HT1080 (cell line): ENCODE results near the gene BORCS8. TPM values are rescaled to one million over a fixed set of nuclear protein-coding genes. Genes with fewer than 3 reads are reported as not detected.
A peak's percentile ranks its signal among the peaks of the same experiment; 100 is the strongest.

Experiments used
- DNase-seq: peaks from one replicate; pipeline ENCODE4 v3.0.0-alpha.2; 2015; ENCODE audit warnings: low read depth
- total RNA-seq: library from RNA; depleted of rRNA; stranded (reverse); fragments of >200 nt; shearing (Covaris generic); gene quantifications from 2 replicates; pipeline ENCODE4 v1.2.3, GENCODE V29; 2014

The BORCS8 gene
- total RNA-seq, 1 experiment from 2014 or later = 44.1 TPM

- DNase-seq = no peak
These were observed 22.2 kb upstream of the BORCS8 start for GRCh38 chr19:19214159-19214490.

- DNase-seq = no peak
These were observed 21.6 kb upstream of the BORCS8 start for GRCh38 chr19:19213426-19214158.

DNA sequence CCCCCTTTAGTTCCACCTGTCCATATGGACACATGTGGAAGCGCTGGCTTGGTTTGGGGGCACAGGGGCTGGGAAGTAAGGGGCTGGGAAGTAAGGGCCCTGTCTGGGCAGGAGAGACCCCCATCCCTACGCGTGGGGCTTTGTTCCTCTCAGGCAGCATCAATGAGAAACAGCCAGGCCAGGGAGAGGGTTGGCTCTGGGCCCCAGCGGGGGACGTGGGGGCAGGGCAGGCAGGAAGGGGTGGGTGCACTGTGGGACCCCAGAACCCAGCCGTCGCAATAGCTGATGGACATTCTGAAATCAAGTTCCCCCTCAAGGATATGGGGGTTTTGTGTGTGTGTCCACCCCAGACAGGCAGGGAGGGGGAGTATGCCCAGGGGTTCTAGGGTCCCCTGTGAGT lies 21.0 kb upstream of the BORCS8 start:
- DNase-seq = no peak

- no peak for DNase-seq
These were observed 19.8 kb upstream of the BORCS8 start, which contains the start of gene NCAN for GRCh38 chr19:19211499-19212420. Gene NCAN, plus strand, starts transcription at chr19:19211958. Its CDS starts 4,996 bp downstream, at chr19:19216954.

DNA sequence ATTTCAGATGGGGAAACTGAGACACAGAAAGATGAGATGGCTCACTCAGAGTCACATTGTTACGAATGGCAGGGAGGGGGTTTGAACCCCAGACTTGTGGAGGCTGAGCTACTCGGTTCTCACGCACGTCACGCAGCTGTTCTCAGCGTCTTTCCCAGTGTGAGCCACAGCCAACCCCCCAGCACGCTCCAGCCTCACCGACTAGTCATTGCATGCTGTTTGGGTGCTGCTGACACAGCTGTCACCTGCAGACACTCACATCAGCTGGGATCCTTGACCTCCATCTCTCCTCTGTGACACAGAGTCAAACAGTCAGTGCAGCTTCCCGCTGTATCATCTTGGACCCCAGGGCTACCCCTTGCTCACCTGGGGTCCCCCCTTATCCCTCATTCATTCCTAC lies 17.4 kb upstream of the BORCS8 start:
- DNase-seq = no peak

- no peak for DNase-seq
These were observed 16.0 kb upstream of the BORCS8 start for GRCh38 chr19:19207637-19208572.

DNA sequence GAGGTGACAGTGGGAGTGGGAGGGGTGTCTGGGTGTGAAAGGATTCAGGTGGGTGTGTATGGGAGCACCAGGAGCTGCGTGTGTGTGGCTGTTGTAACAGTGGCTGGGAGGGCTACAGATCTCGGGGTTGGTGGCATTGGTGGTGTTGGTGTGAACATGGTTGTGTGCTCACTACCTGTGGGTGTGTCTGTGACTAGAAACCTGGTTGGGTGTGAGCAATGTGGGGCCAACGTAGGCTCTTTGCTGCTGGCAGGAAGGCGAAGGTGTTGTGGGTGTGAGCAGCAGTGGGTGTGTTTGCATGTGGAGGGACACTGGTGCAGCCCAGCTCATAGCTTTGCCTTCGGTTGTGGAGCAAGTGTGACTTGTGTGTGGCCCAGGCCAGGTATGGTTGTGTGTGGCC lies 15.0 kb upstream of the BORCS8 start:
- DNase-seq = no peak

- DNase-seq = no peak
These were observed 13.8 kb upstream of the BORCS8 start for GRCh38 chr19:19205416-19206410.

GRCh38 chr19:19204181-19204580 lies 12.2 kb upstream of the BORCS8 start:
- DNase-seq = no peak

DNA sequence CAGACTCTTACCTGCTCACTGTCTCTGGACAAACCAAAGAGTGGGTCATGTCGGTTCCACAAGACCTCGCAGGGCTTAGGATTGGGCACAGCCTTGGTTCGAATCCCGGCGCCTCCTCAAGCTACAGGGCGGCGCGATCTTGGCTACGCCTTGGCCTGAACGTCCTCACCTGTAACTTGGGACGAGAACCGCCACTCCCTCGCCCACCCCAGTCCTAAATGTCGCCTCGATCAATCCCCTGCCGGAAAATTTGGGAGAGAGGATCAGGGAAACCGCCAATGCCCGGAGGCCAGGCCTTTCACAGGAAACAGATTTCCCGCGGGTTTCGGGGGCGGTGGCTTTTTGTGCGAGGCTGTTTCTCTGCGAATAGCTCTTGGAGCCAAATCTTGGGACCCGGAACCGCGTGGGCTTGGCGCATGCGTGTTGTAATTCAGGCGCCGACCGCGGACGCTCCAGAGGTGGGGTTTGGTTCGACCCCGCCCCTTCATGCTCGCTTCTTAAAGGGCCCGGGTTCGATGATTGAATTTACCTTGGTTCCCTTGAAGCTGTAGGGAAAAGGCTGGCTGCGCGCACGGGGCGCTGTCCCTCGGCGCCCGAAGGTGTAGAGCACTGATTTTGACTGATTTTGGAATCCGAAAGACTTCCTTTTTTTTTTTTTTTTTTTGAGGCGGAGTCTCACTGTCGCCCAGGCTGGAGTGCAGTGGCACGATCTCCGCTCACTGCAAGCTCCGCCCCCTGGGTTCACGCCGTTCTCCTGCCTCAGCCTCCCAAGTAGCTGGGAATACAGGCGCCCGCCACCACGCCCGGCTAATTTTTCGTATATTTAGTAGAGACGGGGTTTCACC lies 11.3 kb upstream of the BORCS8 start, which contains the start of gene NR2C2AP:
TSS of gene NR2C2AP (minus strand) at position 403 of the 845 bp plus-strand sequence. CDS start at position 49, 354 bp downstream.
- peak; percentile 87 for DNase-seq

- no peak for DNase-seq
These were observed 10.7 kb upstream of the BORCS8 start for GRCh38 chr19:19202707-19203011.

DNA sequence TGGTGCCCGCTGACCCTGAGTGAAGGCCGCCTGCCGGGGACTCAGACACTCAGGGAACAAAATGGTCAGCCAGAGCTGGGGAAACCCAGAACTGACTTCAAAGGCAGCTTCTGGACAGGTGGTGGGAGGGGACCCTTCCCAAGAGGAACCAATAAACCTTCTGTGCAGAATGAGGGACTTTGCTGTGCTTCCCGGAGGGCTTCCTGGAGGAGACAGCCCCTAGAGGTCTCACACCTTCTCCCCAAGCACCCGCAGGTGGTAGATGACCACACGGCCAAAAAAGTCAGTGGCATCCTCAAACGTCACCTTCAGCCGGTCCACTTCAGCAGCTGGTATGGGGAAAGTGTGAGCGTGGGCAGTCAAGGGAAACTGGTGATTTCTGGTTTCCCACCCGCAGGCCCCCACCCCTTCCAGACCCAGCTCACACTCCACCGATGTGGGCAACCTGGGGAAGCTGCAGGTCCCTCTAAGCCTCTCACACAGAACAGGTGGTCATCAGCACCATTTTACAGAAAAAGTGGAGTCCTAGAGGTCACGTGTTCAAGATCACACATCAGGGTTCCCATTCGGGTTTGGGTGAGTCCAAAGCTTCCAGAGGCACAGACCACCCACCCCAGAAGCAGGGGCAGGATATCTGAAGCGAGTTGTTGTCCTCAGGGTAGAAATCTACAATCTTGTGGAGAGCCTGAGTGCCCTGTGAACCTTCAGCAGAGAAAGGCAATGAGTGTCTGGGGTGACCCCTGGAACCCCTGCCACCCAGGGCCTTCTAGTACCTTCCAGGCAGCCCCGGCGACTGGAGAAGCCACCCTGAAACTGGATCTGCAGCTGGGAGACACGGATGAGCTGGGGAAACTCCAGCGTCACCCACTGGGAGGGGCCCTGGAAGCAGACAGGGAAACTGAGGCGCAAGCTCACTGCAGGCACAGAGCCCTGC lies 10.0 kb upstream of the BORCS8 start:
- DNase-seq = no peak

GRCh38 chr19:19193926-19194325 lies 2.0 kb upstream of the BORCS8 start:
- no peak for DNase-seq

GRCh38 chr19:19192910-19193423 lies 1.0 kb upstream of the BORCS8 start:
- no peak for DNase-seq

DNA sequence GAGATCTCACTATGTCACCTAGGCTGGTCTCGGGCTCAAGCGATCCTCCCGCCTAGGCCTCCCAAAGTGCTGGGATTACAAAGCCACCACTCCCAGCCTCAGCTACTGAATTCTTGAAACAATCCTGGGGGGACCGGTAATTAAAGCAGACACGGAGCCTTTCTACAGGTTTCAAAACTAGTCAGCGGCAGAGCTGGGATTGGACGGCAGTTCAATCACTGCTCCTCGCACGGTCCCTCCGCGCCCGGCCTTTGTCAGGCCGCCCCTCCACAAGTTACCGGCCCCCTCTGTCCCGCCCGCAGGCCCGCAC lies 229 bp downstream of the BORCS8 start:
- no peak for DNase-seq

GRCh38 chr19:19186742-19187141 lies 5.2 kb downstream of the BORCS8 start:
- DNase-seq = no peak

DNA sequence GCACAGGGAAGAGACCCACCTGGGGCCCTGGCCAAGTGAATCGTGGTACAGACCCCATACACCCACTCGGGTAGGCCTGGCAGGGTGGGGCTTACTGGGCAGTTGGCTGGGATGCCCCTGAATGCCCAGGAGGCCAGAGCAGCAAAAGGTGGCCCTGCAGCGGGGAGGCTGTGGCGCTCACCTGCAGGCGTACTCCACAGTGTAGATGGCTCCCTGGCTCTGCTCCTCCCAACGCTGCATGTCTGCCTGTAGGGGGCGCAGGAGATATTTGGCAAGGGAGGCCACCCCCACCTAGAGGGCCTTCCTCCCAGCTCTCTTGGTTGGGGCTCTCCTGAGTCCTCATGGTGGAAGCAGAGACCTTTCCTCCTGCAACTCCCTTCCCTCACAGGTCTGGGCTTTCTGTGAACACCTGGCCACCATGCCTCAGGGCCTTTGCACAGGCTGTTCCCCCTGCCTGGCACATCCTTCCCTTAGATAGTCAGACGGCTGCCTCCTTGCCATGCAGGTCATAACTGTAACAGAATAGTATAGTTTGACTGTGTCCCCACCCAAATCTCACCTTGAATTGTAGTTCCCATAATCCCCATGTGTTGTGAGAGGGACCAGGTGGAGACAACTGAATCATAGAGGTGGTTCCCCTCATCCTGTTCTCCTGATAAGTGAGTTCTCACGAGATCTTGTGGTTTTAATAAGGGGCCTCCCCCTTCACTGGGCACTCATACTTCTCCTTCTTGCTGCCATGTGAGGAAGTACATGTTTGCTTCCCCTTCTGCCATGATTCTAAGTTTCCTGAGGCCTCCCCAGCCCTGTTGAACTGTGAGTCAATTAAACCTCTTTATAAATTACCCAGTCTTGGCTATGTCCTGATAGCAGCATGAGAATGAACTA lies 5.9 kb downstream of the BORCS8 start:
- peak; percentile 19 for DNase-seq
